Kidney (tissue), 14 donors: ENCODE results near the gene LCLAT1. TPM values are rescaled to one million over a fixed set of nuclear protein-coding genes. Genes with fewer than 3 reads are reported as not detected.

ENCODE experiments used
- DNase-seq, 5 donors: peaks; one replicate each; pipeline ENCODE4 v3.0.0-alpha.2; 2013 to 2020
- FAIRE-seq: peaks from 2 replicates; lab custom pipeline; 2012; peaks lifted over from hg19 to GRCh38; lab: Jason Lieb, UNC
- H3K27ac ChIP-seq, 2 donors: one replicate each; pipeline ENCODE4 v1.7.0; 2013; ENCODE audit warnings: low read depth in 2 of 2, low read length in 2 of 2, inconsistent platforms in 1 of 2
- H3K27me3 ChIP-seq: one replicate; pipeline ENCODE4 v1.7.1; 2013; ENCODE audit warnings: low read length, inconsistent platforms; ENCODE audit not compliant: control insufficient read depth, insufficient read depth
- H3K36me3 ChIP-seq, 3 donors: one replicate each; pipeline versions ENCODE4 v1.7.0 to v1.7.1; 2013; ENCODE audit warnings: low read length in 3 of 3, control low read depth in 1 of 3, inconsistent platforms in 1 of 3; ENCODE audit not compliant: insufficient read depth in 3 of 3, control insufficient read depth in 2 of 3
- H3K4me1 ChIP-seq, 3 donors: one replicate each; pipeline versions ENCODE4 v1.7.0 to v1.7.1; 2013; ENCODE audit warnings: low read length in 3 of 3, inconsistent platforms in 1 of 3, low read depth in 1 of 3; ENCODE audit not compliant: control insufficient read depth in 2 of 3, insufficient read depth in 2 of 3
- H3K4me3 ChIP-seq, 3 donors: one replicate each; pipeline versions ENCODE4 v1.7.0 to v1.8.1; 2013; ENCODE audit warnings: low read length in 3 of 3, control low read depth in 1 of 3, inconsistent platforms in 1 of 3
- H3K9ac ChIP-seq, 3 donors: one replicate each; pipeline versions ENCODE4 v1.7.0 to v1.7.1; 2013; ENCODE audit warnings: low read length in 3 of 3, control low read depth in 1 of 3, inconsistent platforms in 1 of 3
- H3K9me3 ChIP-seq, 3 donors: one replicate each; pipeline versions ENCODE4 v1.7.0 to v1.7.1; 2013; ENCODE audit warnings: low read length in 3 of 3, control low read depth in 1 of 3, inconsistent platforms in 1 of 3; ENCODE audit not compliant: control insufficient read depth in 2 of 3, insufficient read depth in 1 of 3
- CTCF ChIP-seq: IDR thresholded peaks from 3 replicates; pipeline ENCODE4 v1.5.1; 2012; ENCODE audit warnings: mild to moderate bottlenecking, moderate library complexity, borderline replicate concordance; ENCODE audit not compliant: insufficient read depth; ENCODE audit errors: extremely low read depth
- intact Hi-C: fragments of 100-400 bp; cut with DNase I; formaldehyde crosslinking; loops from one replicate; pipeline ENCODE4 v1.11.1; 2022
- polyA plus RNA-seq: library from polyadenylated mRNA; stranded (reverse); fragments of 350-450 nt; fragmentation: Illumina TruSeq; extraction: RNeasy Lipid Tissue Mini Kit (QIAGEN cat#74804); gene quantifications from one replicate; pipeline ENCODE4 v1.2.3, GENCODE V29; 2014; ENCODE audit warnings: low read depth, low replicate concordance; ENCODE audit not compliant: insufficient read depth
- total RNA-seq: library from RNA; stranded (reverse); fragmentation: NEBNext Ultra II Directional; extraction: Animal tissue kit (Norgen Biotek cat#: 25700); gene quantifications from one replicate; pipeline ENCODE4 v1.2.1, GENCODE V29; 2021
- donor health status: control.
- donor health status: control.
- donor health status: control.
- donor health status: control.
- donor health status: control.
- donor health status: DM: yes; HTN: yes; CAD: no.
- donor health status: Normal renal cell carcinoma (clear cell type).

LCLAT1 gene
- total and polyA plus RNA-seq, 2 donors from 2014 or later = 5.6 to 19.4 TPM

GRCh38 chr2:30404319-30405259 is 42.5 kb upstream of the LCLAT1 start:
- intact Hi-C loops = no loop called here
- H3K27ac ChIP-seq = no peak overlapping the region
- H3K9ac ChIP-seq = no peak overlapping the region
- H3K36me3 ChIP-seq = no peaks in the 10 kb centered on the region
- peaks cover 0 to 8% (median 2%) of the 10 kb centered on the region in 3 donors for H3K4me1 ChIP-seq
- no peaks in the 10 kb centered on the region for H3K27me3 ChIP-seq
- DNase-seq (peak in 4 of 5 donors; percentile 40 to 69 (median 57)), FAIRE-seq (no peak)
- H3K9me3 ChIP-seq = no peaks in the 10 kb centered on the region
- no peak for TF ChIP-seq CTCF
- H3K4me3 ChIP-seq = no peak overlapping the region

GRCh38 chr2:30405260-30405605 is 41.8 kb upstream of the LCLAT1 start:
- H3K9ac ChIP-seq = no peak overlapping the region
- H3K4me1 ChIP-seq = peaks cover 0 to 8% (median 2%) of the 10 kb centered on the region in 3 donors
- no peaks in the 10 kb centered on the region for H3K27me3 ChIP-seq
- H3K27ac ChIP-seq = no peak overlapping the region
- H3K36me3 ChIP-seq = no peaks in the 10 kb centered on the region
- no peak for FAIRE-seq
- no peak for TF ChIP-seq CTCF
- no peaks in the 10 kb centered on the region for H3K9me3 ChIP-seq
- DNase-seq = no peak
- intact Hi-C loops = no loop called here
- no peak overlapping the region for H3K4me3 ChIP-seq

DNA sequence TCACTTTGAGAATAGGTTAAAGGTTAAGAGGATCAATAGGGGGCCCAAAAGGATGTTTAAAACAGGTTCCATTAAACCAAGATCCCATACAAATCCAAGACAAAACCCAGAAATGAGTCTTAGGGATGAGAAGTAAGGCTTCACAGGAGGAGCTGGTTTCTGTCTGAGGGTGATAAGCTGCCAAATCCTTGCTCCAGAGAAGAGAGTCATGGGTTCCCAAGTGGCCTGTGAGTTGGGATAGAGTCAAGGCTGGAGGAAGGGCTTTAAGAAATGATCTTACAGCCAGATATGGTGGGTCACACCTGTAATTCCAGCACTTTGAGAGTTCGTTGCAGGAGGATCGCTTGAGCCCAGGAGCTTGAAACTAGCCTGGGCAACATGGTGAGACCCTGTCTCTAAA is 40.2 kb upstream of the LCLAT1 start:
- no peak for TF ChIP-seq CTCF
- Histone ChIP-seq H3K4me3 (no peak overlapping the region), H3K4me1 (peaks cover 0 to 8% (median 2%) of the 10 kb centered on the region in 3 donors), H3K9me3 (no peaks in the 10 kb centered on the region), H3K27me3 (no peaks in the 10 kb centered on the region), H3K27ac (no peak overlapping the region), H3K36me3 (no peaks in the 10 kb centered on the region), H3K9ac (no peak overlapping the region)
- intact Hi-C loops = no loop called here
- no peak for DNase-seq
- no peak for FAIRE-seq
